Chondrocyte (in vitro differentiated cells): ENCODE data around the gene CREB3L1. TPM values are rescaled to one million over a fixed set of nuclear protein-coding genes. Genes with fewer than 3 reads are reported as not detected.

Experiments
- DNase-seq: peaks from one replicate; pipeline ENCODE4 v3.0.0; 2021; ENCODE audit warnings: mixed read lengths, low spot score
- H3K27ac Mint-ChIP-seq: one replicate; pipeline ENCODE4 v1.8.0; 2021; ENCODE audit warnings: mild to moderate bottlenecking, moderate library complexity, mixed read lengths; ENCODE audit not compliant: unreplicated experiment
- H3K27me3 Mint-ChIP-seq: 2 replicates; pipeline ENCODE4 v1.8.0; 2021; ENCODE audit warnings: low read depth, mixed read lengths
- H3K36me3 Mint-ChIP-seq: 2 replicates; pipeline ENCODE4 v1.8.0; 2021; ENCODE audit warnings: low read depth, mixed read lengths
- H3K4me1 Mint-ChIP-seq: 2 replicates; pipeline ENCODE4 v1.8.0; 2021; ENCODE audit warnings: low read depth, mild to moderate bottlenecking, mixed read lengths
- H3K4me3 Mint-ChIP-seq: one replicate; pipeline ENCODE4 v1.8.0; 2021; ENCODE audit warnings: mild to moderate bottlenecking, moderate library complexity, mixed read lengths; ENCODE audit not compliant: unreplicated experiment
- H3K9me3 Mint-ChIP-seq: 2 replicates; pipeline ENCODE4 v1.8.0; 2021; ENCODE audit warnings: low read depth, mixed read lengths
- CTCF ChIP-seq: fragments of 200-600 bp; sonication (generic); IDR thresholded peaks from 2 replicates; pipeline ENCODE4 v1.5.0; 2021; ENCODE audit warnings: antibody characterized with exemption, mild to moderate bottlenecking, moderate library complexity
- total RNA-seq: library from RNA; stranded (reverse); gene quantifications from 3 replicates; pipeline ENCODE4 v1.2.1, GENCODE V29; 2021

Gene CREB3L1
- total RNA-seq, 1 donor from 2014 or later = 192 TPM

GRCh38 chr11:46240371-46240770, 37.1 kb upstream of the CREB3L1 start:
- no peak for DNase-seq
- Mint-ChIP-seq H3K27me3 (no peaks in the 10 kb centered on the region), H3K4me1 (peaks cover 71% of the 10 kb centered on the region), H3K9me3 (no peaks in the 10 kb centered on the region), H3K4me3 (no peak overlapping the region), H3K27ac (peak overlapping the region; percentile 96), H3K36me3 (no peaks in the 10 kb centered on the region)
- no peak for TF ChIP-seq CTCF

GRCh38 chr11:46240861-46241260, 36.6 kb upstream of the CREB3L1 start:
- Mint-ChIP-seq H3K4me1 (peaks cover 75% of the 10 kb centered on the region), H3K27ac (no peak overlapping the region)

DNA sequence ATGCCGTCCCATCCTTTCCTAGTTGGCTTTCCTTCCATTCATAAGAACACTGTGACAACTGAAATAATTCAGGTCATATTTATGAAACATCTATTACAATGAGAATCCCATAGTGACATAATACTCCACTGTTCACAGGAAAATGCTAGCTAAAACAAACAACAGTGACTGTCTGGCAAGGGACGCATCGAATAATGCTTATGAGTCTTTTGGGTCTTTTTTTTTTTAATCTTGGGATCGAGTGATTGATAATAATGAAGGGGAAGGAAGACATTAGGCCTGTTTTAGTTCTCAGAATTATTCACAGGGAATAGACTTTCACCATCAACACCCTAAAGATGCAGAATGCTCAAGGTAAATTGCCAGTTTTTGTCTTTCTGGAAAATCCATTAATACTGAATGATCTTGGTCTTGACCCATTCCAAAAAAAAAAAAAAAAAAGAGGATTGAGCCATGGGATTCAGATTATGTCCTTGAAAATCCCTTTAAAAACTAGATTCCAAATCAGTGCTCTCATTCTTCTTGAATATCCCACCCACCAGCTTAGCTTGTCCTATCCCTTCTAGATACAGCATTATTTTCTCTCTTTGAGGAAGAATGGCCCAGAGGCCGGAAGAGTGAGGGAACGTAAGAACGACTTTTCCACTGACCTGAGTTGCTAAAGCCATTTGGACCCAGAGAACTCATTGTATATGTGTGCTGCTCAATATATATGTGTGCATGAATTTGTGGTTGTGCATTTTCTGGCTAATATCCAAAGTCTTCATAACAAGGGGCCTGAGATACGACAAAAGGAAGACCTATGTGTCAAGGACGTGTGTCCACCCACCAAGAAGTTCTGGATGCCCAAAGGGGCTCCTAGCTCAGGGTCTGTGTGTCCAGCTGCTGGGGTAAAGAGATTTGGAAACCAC, 35.2 kb upstream of the CREB3L1 start:
- Mint-ChIP-seq H3K27me3 (no peaks in the 10 kb centered on the region), H3K4me3 (peak overlapping the region; percentile 78)
- no peak for DNase-seq

More at GRCh38 chr11:46240861-46241260, 36.6 kb upstream of the CREB3L1 start:
- Mint-ChIP-seq H3K9me3 (no peaks in the 10 kb centered on the region), H3K36me3 (no peaks in the 10 kb centered on the region), H3K27me3 (no peaks in the 10 kb centered on the region), H3K4me3 (no peak overlapping the region)
- no peak for TF ChIP-seq CTCF
- DNase-seq = no peak

DNA sequence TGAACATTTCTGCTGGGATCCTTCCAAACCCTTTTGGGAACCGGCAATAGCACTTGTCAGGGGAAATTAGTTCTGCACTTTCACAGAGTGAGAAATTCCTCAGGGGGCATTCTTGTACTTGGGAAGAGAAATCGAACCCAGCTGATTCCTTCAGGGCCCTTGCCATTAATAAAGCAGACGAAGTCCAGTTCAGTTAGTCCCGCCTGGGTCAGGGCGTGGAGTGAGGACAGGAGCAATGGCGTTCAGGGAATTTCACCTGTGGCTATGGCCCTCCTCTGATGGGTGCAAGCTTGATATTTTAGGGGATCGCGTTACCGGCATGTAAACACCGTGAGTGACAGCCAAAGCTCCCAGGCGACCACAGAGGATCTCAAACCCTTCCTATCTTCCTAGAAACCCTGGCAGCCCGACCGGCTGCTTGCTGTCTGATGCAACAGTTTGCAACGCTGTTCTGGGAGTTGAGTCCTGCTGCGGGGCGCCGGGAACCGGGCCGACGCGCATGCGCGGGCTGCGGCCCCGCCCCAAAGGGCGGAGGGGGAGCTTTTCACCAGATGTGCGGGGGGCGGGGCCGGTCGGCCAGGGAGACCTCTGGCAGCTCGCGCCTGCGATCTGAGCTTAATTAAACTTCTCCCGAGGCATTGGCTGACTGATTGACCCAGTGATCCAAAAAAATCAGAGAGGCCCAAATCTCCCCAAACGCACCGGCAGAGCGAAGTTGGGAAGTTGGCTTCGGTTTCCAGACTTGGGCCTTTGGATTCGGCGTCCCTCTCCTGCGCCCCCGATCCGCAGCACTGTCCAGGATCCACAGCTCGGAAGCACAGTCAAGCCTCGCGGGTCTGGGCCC, 34.3 kb upstream of the CREB3L1 start:
- Mint-ChIP-seq H3K36me3 (no peaks in the 10 kb centered on the region), H3K27ac (peak overlapping the region; percentile 100), H3K9me3 (no peaks in the 10 kb centered on the region), H3K4me3 (peak overlapping the region; percentile 78), H3K4me1 (peaks cover 82% of the 10 kb centered on the region), H3K27me3 (no peaks in the 10 kb centered on the region)
- no peak for TF ChIP-seq CTCF
- DNase-seq = peak; percentile 97

More for the DNA sequence above, 35.2 kb upstream of the CREB3L1 start:
- Mint-ChIP-seq H3K27ac (peak overlapping the region; percentile 100), H3K36me3 (no peaks in the 10 kb centered on the region), H3K4me1 (peaks cover 78% of the 10 kb centered on the region), H3K9me3 (no peaks in the 10 kb centered on the region)
- TF ChIP-seq CTCF = no peak

- Mint-ChIP-seq H3K36me3 (no peaks in the 10 kb centered on the region), H3K27ac (peak overlapping the region; percentile 100), H3K27me3 (no peaks in the 10 kb centered on the region), H3K4me1 (peaks cover 83% of the 10 kb centered on the region), H3K9me3 (no peaks in the 10 kb centered on the region), H3K4me3 (peak overlapping the region; percentile 78)
- TF ChIP-seq CTCF = no peak
- DNase-seq = no peak
Observed at GRCh38 chr11:46243796-46244109, 33.7 kb upstream of the CREB3L1 start.
